ENCODE data around the gene DPYD.

Gene DPYD

DNA sequence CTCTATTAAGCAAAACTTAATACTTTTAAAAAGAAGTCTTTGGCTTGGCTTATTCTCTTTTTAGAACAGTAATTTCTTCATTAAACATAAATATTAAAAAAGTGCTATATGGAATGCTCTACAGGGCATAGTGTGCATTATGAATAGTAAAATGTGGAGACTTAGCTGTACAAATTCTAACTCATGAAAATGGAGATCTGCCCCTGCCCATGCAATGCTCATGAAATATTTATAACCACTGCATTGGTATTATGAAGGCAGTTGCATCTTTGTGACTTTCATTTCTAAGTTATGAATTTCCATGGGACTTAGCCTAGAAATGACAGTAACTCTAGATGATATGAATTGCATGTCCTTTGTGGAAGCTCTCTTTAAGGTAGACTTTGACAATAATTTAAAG is 613.3 kb downstream of the DPYD start:
- POLR2A ChIA-PET: no interaction called here

DNA sequence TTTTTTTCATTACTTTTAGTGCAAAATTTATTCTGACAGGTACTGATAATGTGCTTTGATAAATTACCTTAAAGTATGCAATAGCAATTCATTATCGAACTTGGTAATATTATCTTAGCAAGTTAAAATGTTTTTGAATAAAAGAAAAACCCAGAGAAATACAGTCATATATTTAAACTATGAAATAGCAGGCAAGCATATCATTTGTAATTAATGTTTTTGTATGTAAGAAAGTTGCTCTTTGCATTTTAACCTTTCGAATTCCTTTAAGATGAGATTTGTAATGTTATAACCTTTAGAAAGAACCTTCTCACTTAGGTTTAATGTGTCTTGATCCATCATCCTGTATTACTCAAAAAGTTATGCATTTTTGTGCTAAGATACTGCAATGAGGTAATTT is 613.7 kb downstream of the DPYD start:
- no peak for DNase-seq (ENCODE audit: extremely low spot score)
- ChIA-PET CTCF (no interaction called here), POLR2A (no interaction called here)
- TF ChIP-seq CTBP1 (IDR thresholded peaks at IDR 0.05; ENCODE audit: borderline replicate concordance) (no peak), SUZ12 (IDR thresholded peaks at IDR 0.05) (no peak), ELF4 (IDR thresholded peaks at IDR 0.05) (no peak), LEF1 (IDR thresholded peaks at IDR 0.05; ENCODE audit: borderline replicate concordance) (no peak), FOXM1 (IDR thresholded peaks at IDR 0.05; ENCODE audit: borderline replicate concordance) (no peak), L3MBTL2 (conservative IDR thresholded peaks at IDR 0.05) (no peak), TARDBP (IDR thresholded peaks at IDR 0.05) (no peak), FOXA1 (IDR thresholded peaks at IDR 0.05) (no peak), SP1 (IDR thresholded peaks at IDR 0.05) (no peak)
- TF ChIP-seq, protein P1, sequence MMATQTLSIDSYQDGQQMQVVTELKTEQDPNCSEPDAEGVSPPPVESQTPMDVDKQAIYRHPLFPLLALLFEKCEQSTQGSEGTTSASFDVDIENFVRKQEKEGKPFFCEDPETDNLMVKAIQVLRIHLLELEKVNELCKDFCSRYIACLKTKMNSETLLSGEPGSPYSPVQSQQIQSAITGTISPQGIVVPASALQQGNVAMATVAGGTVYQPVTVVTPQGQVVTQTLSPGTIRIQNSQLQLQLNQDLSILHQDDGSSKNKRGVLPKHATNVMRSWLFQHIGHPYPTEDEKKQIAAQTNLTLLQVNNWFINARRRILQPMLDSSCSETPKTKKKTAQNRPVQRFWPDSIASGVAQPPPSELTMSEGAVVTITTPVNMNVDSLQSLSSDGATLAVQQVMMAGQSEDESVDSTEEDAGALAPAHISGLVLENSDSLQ (IDR thresholded peaks at IDR 0.05): no peak

More for the DNA sequence above, 613.3 kb downstream of the DPYD start:
- no peak for TF ChIP-seq FOXA1 (IDR thresholded peaks at IDR 0.05)
- no peak for TF ChIP-seq CTBP1 (IDR thresholded peaks at IDR 0.05; ENCODE audit: borderline replicate concordance)
- no peak for TF ChIP-seq ZNF384 (IDR thresholded peaks at IDR 0.05)
- no peak for TF ChIP-seq LEF1 (IDR thresholded peaks at IDR 0.05; ENCODE audit: borderline replicate concordance)
- no peak for TF ChIP-seq TARDBP (IDR thresholded peaks at IDR 0.05)
- no peak for TF ChIP-seq NFRKB (IDR thresholded peaks at IDR 0.05)
- TF ChIP-seq FOXK2 (IDR thresholded peaks at IDR 0.05): no peak
- no peak for TF ChIP-seq SUZ12 (IDR thresholded peaks at IDR 0.05)
- TF ChIP-seq HDGF (IDR thresholded peaks at IDR 0.05; ENCODE audit: borderline replicate concordance): no peak
- TF ChIP-seq, protein P1 (IDR thresholded peaks at IDR 0.05): no peak
- no peak for TF ChIP-seq L3MBTL2 (conservative IDR thresholded peaks at IDR 0.05)
- TF ChIP-seq FOXM1 (IDR thresholded peaks at IDR 0.05; ENCODE audit: borderline replicate concordance): no peak
- no peak for TF ChIP-seq ARNT (IDR thresholded peaks at IDR 0.05)
- TF ChIP-seq BHLHE40 (IDR thresholded peaks at IDR 0.05; ENCODE audit: borderline replicate concordance): no peak
- no peak for TF ChIP-seq SP1 (IDR thresholded peaks at IDR 0.05)
- no peak for TF ChIP-seq ELF4 (IDR thresholded peaks at IDR 0.05)
- CTCF ChIA-PET: no interaction called here
- DNase-seq (ENCODE audit: extremely low spot score): no peak

DNA sequence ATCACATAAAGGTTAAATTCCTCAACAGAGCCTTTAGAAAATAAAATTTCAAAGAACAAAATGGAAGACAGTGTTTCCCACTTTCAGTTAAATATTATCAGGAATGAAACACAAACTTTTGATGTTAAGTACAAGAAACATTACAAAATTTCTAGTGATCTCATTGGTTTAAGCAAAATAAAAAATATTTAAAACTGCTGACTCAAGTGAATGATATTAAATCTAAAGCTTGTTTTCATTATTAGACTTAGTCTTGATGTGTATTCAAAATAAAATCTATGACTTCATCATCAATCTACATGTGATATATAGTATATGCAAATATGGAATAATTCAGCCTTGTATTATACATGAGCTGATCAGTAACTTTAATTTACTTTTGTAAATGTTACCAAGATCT is 614.3 kb downstream of the DPYD start:
- CTCF ChIA-PET: no interaction called here
- POLR2A ChIA-PET: no interaction called here

DNA sequence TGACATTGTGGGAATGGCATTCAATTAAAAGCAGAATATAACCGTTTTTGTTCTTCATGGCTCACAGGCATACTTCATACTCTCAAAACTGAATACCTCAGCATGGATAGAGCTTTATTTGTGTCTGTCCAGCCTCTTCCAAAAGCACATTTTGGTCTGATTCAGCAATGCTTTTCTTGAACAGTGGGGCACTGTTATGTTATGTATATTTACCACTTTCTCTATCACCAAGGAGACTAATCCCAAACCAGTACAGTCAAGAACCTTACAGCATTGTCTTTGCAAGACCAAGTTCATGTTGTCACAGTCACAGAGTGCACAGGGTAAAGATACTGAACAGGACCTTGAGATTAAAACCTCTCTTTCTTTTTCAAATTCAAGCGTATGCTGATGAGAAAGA is 616.5 kb downstream of the DPYD start:
- ChIA-PET CTCF (no interaction called here), POLR2A (no interaction called here)
- DNase-seq (ENCODE audit: extremely low spot score): no peak
- TF ChIP-seq ZNF384 (IDR thresholded peaks at IDR 0.05) (no peak), LEF1 (IDR thresholded peaks at IDR 0.05; ENCODE audit: borderline replicate concordance) (no peak), BHLHE40 (IDR thresholded peaks at IDR 0.05; ENCODE audit: borderline replicate concordance) (no peak), ARNT (IDR thresholded peaks at IDR 0.05) (no peak), FOXK2 (IDR thresholded peaks at IDR 0.05) (no peak), SP1 (IDR thresholded peaks at IDR 0.05) (no peak), NFRKB (IDR thresholded peaks at IDR 0.05) (no peak), CTBP1 (IDR thresholded peaks at IDR 0.05; ENCODE audit: borderline replicate concordance) (no peak), ELF4 (IDR thresholded peaks at IDR 0.05) (no peak), FOXA1 (IDR thresholded peaks at IDR 0.05) (no peak), FOXM1 (IDR thresholded peaks at IDR 0.05; ENCODE audit: borderline replicate concordance) (no peak), TARDBP (IDR thresholded peaks at IDR 0.05) (no peak), L3MBTL2 (conservative IDR thresholded peaks at IDR 0.05) (no peak), HDGF (IDR thresholded peaks at IDR 0.05; ENCODE audit: borderline replicate concordance) (no peak), SUZ12 (IDR thresholded peaks at IDR 0.05) (no peak)
- TF ChIP-seq, protein P1 (IDR thresholded peaks at IDR 0.05): no peak

More for the DNA sequence above, 614.3 kb downstream of the DPYD start:
- DNase-seq (ENCODE audit: extremely low spot score): no peak
- no peak for TF ChIP-seq NFRKB (IDR thresholded peaks at IDR 0.05)
- no peak for TF ChIP-seq FOXK2 (IDR thresholded peaks at IDR 0.05)
- no peak for TF ChIP-seq SP1 (IDR thresholded peaks at IDR 0.05)
- no peak for TF ChIP-seq ARNT (IDR thresholded peaks at IDR 0.05)
- no peak for TF ChIP-seq ZNF384 (IDR thresholded peaks at IDR 0.05)
- no peak for TF ChIP-seq HDGF (IDR thresholded peaks at IDR 0.05; ENCODE audit: borderline replicate concordance)
- TF ChIP-seq FOXA1 (IDR thresholded peaks at IDR 0.05): no peak
- no peak for TF ChIP-seq CTBP1 (IDR thresholded peaks at IDR 0.05; ENCODE audit: borderline replicate concordance)
- TF ChIP-seq TARDBP (IDR thresholded peaks at IDR 0.05): no peak
- TF ChIP-seq, protein P1 (IDR thresholded peaks at IDR 0.05): no peak
- TF ChIP-seq FOXM1 (IDR thresholded peaks at IDR 0.05; ENCODE audit: borderline replicate concordance): no peak
- TF ChIP-seq BHLHE40 (IDR thresholded peaks at IDR 0.05; ENCODE audit: borderline replicate concordance): no peak
- no peak for TF ChIP-seq L3MBTL2 (conservative IDR thresholded peaks at IDR 0.05)
- no peak for TF ChIP-seq LEF1 (IDR thresholded peaks at IDR 0.05; ENCODE audit: borderline replicate concordance)

DNA sequence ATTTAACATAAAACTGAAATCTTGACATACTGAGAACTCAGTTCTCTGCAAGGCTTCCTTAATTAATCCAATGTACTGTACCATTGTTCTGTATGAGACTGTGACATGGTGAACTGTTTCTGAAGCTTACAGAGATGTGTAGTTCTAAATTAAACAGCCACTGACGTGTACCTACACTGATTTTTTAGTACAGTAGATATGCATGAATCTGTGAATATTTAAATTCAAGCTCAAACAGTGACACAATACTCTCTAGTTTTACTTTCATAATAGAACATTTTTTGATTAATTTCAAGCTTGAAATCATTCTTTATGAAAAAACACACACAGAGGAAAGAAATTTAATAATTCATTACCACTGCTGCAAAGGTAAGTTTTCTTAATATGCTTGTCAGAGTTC is 621.9 kb downstream of the DPYD start:
- POLR2A ChIA-PET: no interaction called here

DNA sequence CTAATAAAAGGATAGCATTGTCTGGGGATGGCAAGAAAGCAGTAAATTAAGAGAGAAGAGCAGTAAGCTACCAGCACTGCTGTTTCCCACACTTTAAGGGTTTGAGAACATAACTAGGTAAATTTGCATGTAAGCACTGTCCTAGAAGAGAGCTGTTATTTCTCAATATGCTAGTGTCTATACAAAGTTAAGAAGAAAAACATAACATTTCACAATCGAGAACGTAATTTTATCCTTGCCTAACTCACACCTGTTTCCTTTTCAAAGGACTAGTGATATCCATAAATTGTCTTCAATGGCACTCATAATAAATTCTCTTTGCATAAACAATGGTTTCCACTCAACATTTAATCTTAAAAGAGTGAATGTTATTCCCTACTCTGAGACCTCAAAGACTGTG is 623.2 kb downstream of the DPYD start:
- TF ChIP-seq L3MBTL2 (conservative IDR thresholded peaks at IDR 0.05) (no peak), FOXA1 (IDR thresholded peaks at IDR 0.05) (no peak), BHLHE40 (IDR thresholded peaks at IDR 0.05; ENCODE audit: borderline replicate concordance) (no peak), NFRKB (IDR thresholded peaks at IDR 0.05) (no peak), SP1 (IDR thresholded peaks at IDR 0.05) (no peak), FOXM1 (IDR thresholded peaks at IDR 0.05; ENCODE audit: borderline replicate concordance) (no peak), CTBP1 (IDR thresholded peaks at IDR 0.05; ENCODE audit: borderline replicate concordance) (no peak), ZNF384 (IDR thresholded peaks at IDR 0.05) (no peak), LEF1 (IDR thresholded peaks at IDR 0.05; ENCODE audit: borderline replicate concordance) (no peak), ELF4 (IDR thresholded peaks at IDR 0.05) (no peak), FOXK2 (IDR thresholded peaks at IDR 0.05) (no peak), SUZ12 (IDR thresholded peaks at IDR 0.05) (no peak), HDGF (IDR thresholded peaks at IDR 0.05; ENCODE audit: borderline replicate concordance) (no peak)
- POLR2A ChIA-PET: no interaction called here
- CTCF ChIA-PET: no interaction called here
- DNase-seq (ENCODE audit: extremely low spot score): no peak

More for the DNA sequence above, 621.9 kb downstream of the DPYD start:
- no peak for DNase-seq (ENCODE audit: extremely low spot score)
- TF ChIP-seq ZNF384 (IDR thresholded peaks at IDR 0.05) (no peak), SP1 (IDR thresholded peaks at IDR 0.05) (no peak), BHLHE40 (IDR thresholded peaks at IDR 0.05; ENCODE audit: borderline replicate concordance) (no peak), TARDBP (IDR thresholded peaks at IDR 0.05) (no peak), L3MBTL2 (conservative IDR thresholded peaks at IDR 0.05) (no peak)
- CTCF ChIA-PET: no interaction called here

Measured in HEK293T (cell line).